T-helper 22 cell (primary cell): Measurements from ENCODE around the gene CNTNAP2.
"Not testable (repeated sequence)": the region's sequence is repeated elsewhere in the genome, so short reads cannot be mapped to it uniquely, and the experiment has no call there.

Source experiments
- DNase-seq: peaks from one replicate; pipeline ENCODE4 v3.0.0-alpha.2; 2020; ENCODE audit warnings: low read depth

CNTNAP2 gene

DNA sequence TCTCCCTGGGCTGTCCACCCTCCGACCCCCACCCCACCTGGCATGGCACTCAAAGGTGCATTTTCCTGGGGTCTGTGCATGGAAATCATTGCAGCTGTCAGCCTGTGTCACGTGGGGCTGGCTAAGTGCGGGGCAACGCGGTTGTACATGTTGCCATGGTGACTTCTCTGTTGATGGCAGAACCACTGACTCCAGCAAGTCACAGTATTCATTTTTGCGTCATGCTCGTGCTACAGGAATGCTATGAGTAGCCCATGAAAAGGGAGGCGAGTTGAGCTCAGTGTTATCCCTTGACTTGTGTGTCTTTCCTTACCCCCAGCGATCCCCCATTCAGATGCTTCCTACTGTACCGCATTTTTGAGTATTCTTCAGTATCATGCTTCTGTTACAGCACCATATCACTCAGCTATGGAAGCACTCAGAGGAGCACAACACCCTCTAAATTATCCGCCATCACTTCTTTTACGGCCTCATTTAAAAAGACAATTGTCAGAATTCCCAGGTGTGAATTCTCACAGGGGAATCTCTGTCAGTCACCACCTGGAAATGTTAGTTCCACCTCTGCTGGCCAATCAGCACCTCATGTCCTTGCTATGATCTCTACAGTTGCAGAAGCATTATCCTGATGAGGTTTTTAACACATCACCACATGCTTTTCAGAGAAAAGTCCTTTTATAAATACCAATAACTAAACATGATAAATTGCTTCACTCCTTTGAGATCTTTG, 2279.6 kb downstream of the CNTNAP2 start:
- DNase-seq, result no peak

DNA sequence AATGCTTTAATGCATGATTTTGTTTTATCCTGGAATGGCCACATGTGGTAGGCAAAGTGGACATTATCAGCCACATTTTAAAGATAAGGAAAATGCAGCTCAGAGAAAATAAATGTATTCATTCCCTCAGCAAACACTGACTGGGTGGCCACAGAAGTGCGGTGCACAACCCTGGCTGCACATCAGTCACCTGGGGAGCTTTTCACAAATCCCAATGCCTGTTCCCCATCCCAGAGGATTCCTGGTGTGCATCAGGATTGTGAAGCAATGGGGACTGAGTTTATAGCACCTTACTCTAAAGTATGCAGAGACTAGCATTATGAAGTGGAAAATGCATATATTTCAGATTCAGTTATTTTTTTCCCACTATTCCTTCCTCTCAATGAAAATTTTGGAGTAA, 2280.5 kb downstream of the CNTNAP2 start:
- DNase-seq, result no peak

DNA sequence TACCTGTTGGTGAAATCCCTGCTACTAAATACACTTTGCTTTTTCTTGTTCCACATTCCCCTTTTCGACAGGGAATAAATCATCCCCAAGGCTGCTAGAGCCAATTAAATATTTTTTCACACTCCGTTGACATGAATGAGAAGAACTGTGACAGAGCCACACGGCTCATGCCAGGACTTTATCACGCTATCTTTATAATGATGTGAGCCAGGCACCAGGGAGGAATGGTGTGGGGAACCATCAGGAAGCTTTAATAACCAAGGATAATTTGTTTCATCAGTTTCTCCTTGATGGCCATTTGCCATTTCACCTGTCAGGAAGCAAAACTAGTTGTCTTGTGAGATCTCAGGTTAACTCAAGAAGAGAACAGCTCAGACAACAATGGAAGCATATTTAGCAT, 2280.9 kb downstream of the CNTNAP2 start:
- no peak for DNase-seq

DNA sequence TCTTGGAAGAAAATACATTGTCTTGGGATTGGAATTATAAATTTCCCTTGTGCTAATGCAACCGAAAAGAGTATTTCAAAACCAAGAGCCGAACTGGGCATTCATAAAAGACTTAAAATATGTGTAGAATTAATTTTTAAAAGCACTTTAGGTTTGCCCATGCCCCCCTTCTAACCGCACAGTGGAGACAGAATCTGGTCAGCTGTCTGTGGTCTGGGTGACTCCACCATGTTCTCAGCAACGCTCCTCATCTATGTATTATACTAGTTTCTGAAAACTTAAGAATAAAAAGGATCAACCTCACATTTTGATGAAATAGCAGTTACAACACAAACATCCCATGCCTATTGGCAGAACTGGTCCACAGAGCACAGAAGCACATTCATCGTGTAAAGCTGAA, 2281.4 kb downstream of the CNTNAP2 start:
- no peak for DNase-seq

DNA sequence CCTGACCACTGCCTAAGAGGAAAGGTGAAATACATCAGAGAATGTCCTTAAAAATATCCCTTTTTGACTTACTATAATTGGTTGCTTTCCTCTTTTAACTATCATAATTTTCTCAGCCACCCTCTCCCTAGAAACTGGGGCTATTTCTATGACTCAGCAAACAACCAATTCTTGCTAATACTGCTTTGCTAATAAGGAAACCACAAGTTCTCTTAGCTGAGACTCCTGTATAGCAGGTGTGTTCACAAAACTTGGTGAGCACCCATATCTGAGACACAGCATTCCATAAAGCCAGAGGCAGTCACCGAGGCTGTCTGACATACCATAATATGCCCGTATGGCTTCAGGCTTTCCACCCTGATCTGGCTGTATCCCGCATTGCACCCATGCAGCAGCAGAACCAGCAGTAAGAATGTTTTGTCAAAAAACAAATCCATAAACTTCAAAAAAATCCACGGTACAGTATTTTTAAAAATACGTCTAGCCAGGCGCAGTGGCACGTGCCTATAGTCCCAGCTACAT, 2282.3 kb downstream of the CNTNAP2 start:
- DNase-seq, result no peak

DNA sequence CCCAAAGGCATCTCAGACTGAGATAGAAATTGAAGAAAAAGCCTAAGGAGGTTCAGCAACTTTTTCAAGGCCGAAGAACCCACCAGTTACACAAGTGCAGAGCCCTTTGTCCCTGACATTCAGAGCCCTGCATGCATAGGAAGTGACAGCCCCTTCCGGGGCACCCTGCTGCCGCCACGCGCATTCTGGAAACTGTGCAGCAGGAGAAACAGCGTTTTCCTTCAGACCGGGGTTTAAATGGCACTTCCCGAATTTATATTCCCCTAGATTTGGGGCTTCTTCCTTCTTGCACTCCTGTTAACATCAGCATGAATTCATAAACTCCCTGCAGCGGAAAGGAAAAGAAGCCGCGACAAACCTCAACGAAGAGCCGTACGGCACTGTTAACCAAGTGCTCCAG, 2283.5 kb downstream of the CNTNAP2 start:
- no peak for DNase-seq

DNA sequence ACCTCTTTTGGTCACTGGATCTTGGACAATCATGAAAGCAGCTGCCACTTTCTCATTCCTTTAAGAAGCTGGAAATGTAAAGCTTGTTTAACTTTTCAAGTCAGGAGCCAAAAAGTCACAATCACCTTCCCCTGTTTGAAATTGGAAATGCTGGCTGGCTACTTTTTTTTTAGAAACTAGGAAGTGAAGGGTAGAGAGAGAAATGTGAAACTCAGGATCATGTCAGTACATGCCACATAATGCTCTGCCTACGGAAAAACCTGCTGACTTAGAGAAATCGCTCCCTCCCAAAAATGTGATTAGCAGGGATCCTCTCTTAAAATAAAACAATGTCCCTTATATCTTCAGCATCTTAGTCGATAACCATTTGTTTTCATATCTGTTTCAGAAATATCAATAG, 2285.6 kb downstream of the CNTNAP2 start:
- DNase-seq, result no peak

DNA sequence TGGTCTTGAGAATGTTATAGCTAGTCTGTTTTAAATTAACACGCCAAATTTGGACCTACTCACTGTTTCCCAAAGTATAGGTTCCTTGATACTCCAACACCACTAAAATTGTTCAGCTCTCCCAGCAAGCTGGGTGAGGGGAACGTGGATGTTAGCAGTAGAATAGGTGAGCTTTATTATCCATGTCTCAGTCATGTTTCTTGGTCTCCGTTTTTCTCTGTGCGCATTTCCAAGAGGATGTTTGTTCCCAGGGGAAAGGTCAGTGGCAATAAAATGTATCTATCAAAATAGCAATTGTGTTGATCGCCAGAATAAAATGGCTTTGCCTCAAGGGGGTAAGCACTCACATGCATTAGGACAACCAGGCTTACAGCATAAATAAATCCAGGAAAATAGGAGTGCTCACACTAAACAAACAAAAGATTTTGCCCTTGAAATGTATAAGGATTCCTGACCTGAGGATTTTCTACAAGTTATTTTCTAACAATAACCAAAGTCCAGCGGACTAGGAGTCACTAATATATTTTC, 2286.9 kb downstream of the CNTNAP2 start:
- DNase-seq, result no peak

DNA sequence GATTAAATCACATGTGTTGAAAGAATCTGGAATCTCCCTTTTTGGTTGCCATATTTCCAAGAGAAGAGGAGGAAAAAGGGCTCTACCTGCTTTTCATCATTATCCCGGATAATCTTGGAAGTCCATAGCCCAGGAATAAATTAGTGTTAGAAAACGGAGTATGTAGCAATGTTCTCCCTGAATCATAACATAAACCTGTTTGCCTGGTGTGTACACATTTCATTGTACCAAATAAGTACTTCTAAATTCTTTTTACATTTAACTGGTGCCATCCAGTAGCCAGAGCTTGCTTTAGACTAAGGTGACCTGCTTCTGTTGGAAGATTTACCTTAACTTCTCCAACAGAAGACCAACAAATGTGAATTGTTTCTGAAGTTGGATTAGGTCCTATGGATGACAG, 2291.7 kb downstream of the CNTNAP2 start:
- no peak for DNase-seq

DNA sequence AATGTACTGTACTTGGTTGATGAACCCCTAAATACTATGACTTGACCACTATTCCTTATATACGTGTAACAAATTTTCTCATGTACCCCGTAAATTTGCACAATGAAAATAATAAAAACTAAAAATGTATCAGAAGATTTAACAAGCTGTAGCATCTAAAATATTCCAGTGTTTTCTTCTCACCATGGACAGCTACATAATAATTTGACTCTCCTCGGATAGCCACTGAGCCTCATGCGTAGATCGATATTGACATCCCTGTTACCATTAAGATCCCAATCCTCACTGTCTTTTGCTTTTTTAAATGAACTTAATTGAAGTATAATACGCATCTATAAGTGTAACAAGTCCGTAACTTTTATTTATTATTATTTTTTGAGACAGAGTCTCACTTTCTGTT, 2294.3 kb downstream of the CNTNAP2 start:
- DNase-seq, result no peak

DNA sequence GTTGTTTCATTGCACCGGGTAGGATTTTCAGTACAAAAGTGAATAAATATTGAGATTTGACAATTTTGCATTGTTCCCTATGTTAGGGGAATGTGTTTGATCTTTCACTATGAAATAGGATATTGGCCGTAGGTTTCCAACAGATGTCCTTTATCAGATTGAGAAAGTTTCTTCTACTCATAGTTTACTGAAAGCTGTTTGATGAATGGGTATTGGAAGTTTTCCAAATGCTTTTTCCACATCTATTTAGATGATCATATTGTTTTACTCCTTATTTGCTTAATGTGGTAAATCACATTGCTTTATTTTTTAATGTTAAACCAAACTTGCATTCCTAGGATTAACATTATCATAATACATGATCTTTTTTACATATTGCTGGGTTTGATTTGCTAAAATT, 2296.1 kb downstream of the CNTNAP2 start:
- DNase-seq, result no peak

DNA sequence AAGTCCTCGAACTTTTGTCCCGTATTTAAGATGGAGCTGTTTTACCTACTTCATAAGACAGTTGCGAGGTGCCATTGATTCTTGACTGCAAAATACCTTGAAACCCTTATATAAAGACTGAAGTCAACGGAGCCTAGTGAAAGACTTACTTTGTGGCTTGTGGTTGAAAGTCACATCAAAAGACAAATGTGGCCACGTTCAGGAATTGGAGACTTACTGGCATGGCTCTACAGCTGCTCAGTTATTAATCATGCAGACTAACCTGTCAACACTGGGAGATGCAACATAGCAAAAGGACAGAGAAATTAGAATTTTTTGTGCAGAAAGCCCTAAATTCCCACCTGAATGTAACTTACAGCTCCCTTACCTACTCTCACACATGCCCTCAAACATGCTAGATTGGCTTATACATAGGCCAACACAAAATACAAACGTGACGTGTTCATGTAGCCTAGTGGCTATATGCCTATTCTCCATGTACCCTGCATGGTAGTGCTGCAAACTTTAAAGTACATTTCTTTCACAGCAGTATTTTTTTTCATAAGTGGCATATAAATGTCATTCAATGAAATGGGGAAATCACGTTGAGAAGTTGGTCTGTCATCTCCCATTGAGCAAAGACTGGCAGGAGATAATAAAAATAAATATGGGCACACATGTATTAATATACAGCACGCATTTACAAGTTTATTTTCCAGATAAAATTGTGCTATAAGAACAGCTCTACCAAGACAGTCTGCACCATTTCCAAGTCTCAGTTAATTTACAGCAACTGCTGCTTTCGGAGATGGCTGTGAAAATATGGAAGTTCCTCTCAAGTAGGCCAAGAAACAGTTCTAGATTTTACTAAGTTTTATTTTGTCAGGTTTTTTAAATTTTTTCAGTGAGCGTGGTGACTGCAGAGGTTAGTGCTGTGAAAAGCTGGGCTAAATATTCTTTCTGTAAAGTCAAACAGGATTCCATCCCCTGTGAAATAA, 2303.5 kb downstream of the CNTNAP2 start:
- no peak for DNase-seq

DNA sequence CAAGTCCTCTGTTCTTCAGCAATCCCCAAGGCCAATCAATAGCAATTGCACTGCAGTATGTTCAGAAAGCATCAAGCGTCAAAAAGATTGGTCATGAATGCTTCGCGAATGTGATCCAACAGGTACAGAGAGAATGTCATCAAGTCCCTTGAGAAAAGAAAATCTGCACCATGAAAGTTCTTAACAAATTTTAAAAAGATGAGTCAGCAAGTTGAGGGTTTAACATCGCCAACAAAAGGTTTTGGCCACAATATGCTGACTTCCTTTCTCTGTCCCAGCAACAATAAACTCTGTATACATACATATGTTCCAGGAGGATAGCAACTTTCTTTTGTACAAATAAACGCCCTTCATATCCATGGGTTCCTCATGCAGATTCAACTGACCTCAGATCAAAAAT, 2305.4 kb downstream of the CNTNAP2 start:
- DNase-seq, result no peak

DNA sequence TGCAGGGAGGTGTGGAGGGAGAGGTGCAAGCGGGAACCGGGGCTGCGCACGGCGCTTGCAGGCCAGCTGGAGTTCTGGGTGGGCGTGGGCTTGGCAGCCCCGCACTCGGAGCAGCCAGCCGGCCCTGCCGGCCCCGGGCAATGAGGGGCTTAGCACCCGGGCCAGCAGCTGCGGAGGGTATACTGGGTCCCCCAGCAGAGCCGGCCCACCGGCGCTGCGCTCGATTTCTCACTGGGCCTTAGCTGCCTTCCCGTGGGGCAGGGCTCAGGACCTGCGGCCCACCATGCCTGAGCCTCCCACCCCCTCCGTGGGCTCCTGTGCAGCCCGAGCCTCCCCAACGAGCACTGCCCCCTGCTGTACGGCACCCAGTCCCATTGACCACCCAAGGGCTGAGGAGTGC, 2309.8 kb downstream of the CNTNAP2 start:
- not testable (repeated sequence) for DNase-seq

DNA sequence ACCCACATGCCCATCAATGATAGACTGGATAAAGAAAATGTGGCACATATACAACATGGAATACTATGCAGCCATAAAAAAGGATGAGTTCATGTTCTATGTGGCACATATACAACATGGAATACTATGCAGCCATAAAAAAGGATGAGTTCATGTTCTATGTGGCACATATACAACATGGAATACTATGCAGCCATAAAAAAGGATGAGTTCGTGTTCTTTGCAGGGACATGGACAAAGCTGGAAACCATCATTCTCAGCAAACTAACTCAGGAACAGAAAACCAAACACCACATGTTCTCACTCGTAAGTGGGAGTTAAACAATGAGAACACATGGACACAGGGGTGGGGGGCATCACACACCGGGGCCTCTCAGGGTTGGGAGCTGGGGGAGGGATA, 2314.1 kb downstream of the CNTNAP2 start:
- DNase-seq, result not testable (repeated sequence)

DNA sequence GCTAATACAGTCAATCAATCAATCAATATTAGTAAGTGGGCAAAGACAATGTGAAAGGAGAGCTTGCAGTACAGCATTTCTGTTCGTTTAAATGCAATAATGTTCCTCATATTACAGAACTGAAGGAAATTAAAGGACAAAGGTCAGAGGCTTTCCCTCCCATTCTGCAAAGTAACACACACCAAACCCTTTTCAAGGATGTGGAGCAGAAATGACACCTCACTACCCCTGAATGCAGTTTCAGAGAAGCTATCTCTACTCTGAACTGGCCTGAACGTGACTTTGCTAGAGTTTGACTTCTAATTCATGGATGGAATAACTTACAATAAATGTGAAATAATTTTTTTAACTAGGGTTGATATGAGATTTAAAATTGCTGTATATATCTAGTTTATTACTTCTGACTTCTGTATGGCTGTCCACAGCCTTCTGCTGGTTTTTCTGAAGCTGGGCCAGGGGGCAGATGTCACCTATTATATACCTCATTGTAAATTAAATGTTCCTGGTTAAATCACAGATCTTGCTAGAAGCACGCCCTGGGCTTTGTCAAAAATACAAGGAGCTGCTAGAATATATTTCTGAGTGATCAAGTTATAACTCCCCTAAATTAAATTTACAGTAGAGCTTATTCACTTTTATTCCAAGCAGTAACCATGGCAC, 2317.1 kb downstream of the CNTNAP2 start:
- DNase-seq, result no peak

DNA sequence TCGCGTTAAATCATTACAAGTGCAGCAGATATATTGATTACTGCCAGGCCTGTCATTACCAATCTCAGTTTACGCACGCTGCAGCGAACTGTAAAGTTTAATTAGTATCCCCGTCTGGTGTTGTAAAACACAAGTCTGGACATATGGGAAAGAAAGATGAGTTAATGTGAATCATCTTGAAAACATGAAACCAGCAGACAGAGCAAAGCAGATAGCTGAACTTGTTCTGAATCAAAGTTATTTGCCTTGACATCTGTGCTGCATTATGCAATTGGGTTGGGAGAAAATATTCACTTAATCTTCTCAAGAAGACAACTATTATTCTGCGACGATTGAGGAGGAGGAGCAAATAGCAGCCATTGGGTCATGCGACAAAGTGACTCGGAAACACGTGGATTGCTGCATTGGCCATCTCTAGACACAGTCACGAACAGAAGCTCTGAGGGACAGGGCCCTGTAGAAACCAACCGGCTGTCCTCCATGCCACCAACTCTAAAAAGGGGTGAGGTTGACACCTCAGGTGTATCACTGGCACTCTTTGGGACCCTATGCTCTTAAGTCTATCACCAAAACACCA, 2317.7 kb downstream of the CNTNAP2 start:
- no peak for DNase-seq

DNA sequence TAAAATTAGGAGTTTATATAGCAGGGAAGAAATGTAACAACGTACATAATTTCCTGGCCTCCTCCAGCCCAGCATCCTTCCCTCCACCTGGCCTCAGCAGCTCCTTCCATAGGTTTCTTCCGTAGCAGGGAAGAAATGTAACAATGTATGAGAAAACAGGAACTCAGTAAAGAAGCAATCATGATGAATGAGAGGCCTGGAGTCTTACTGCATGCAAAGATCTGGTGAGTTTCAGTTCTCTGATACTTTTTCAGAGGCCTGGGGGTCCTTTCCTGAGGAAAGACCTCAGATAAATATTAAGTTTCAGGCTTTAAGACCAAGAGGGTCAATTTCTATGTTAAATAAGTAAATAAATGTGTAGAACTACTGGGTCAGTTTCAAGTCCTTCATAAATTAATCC, 2318.3 kb downstream of the CNTNAP2 start:
- DNase-seq, result no peak

DNA sequence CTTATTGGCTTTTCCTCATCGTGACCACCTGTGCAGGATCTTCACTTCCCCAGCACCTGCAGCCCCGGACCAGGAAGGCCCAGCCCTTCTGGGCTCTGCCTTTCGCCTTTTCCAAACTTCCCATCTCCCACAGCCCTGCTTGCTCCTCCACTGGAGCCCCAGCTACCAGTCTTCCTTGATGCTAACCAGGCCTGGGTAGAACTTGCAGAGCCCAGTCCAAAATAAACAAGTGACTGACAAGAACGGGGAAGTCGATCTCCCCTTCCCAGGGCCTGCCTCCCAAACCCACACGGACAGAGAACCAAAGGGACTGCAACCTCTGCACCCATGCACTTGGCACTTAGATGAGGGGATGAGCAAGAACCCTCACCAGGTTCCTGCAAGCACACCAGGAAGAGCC, 2319.1 kb downstream of the CNTNAP2 start:
- no peak for DNase-seq

DNA sequence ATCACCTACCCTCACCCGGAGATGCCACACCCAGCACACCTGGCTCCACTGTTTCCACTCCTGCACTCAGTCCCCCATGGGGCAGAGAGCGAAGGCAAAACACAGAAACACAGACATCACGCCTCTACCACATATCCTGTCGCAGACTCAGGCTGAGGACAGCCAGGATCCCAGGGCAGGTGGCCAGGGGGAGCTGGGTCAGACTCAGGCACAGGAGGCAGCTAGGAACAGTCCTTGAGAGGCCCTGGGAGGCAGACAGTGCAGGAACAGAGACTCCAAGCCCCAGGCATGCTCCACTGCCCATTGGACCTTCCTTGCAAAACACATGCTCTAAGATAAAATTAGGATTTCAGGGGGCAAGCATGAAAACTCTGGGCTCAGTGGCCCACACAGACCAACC, 2319.5 kb downstream of the CNTNAP2 start:
- no peak for DNase-seq

DNA sequence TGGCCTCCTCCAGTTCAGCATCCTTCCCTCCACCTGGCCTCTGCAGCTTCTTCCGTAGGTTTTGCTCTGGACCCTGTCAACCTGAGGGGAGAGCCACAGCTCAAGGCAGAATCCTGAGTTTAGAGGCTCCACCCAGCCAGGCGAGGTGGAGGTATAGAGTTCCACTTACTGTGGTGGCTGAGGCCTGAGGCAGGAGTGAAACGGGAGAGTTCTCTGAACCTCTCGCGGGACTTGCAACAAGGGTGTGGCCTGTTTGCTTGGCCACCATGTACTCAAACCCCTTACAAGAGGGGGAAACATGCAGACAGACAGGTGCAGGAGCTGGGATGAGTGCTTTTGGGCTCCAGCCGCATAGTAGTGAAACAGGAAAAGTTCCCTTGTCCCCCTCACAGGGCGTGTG, 2320.0 kb downstream of the CNTNAP2 start:
- no peak for DNase-seq

DNA sequence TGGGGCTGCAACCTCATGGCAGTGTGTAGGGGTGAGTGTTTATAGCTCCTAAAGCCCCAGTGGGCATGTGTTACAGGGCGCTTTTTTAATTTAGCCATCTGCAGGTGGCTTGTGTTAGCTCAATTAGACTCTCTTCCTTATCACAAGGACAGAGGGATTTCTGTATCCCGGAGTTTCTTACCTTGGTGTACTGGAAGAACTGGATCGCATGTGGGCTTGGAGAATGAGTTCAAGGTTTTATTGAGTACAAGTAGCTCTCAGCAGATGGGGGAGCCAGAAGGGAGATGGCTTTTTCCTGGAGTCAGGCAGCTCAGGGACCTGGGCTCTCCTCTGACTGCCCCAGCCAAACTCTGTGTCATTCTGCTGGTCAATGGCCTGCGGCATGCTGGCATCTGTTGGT, 2320.4 kb downstream of the CNTNAP2 start:
- no peak for DNase-seq
